T-cell (primary cell): ENCODE results near the gene TNNT1. TPM values are rescaled to one million over a fixed set of nuclear protein-coding genes. Genes with fewer than 3 reads are reported as not detected.
A peak's percentile ranks its signal among the peaks of the same experiment; 100 is the strongest.

ENCODE experiments used
- ATAC-seq, 4 experiments: fragments of 200-7000 bp in 3 of 4; fragments of 150-1000 bp in 1 of 4; cut with Tn5 transposase; replicated peaks in 1 of 4; 1 replicate in 3 of 4; 2 replicates in 1 of 4; pipeline ENCODE4 v1.10.0; 2021; ENCODE audit warnings: moderate library complexity in 3 of 4, mild to moderate bottlenecking in 2 of 4, moderate number of reproducible peaks in 1 of 4
- CTCF ChIA-PET, 2 donors: fragments of 300-600 bp; sonication (Branson Sonifier 250); formaldehyde crosslinking; loops; one replicate each; lab custom pipeline; 2022; ENCODE audit warnings: antibody characterized with exemption in 2 of 2; lab: Charles Lee
- POLR2A ChIA-PET, 2 donors: fragments of 300-600 bp; sonication (Branson Sonifier 250); formaldehyde crosslinking; loops; one replicate each; lab custom pipeline; 2022; ENCODE audit warnings: antibody characterized with exemption in 2 of 2; lab: Charles Lee
- DNase-seq, 35 experiments: peaks; one replicate each; pipeline versions ENCODE4 v3.0.0 to v3.0.0-alpha.2; 2013 to 2023
- H3K27ac ChIP-seq: one replicate; pipeline ENCODE4 v1.5.1; 2013; ENCODE audit warnings: low read length
- H3K27me3 ChIP-seq, 2 experiments: replicated peaks in 1 of 2; 1 replicate in 1 of 2; 2 replicates in 1 of 2; pipeline versions ENCODE4 v1.6.1 to v1.7.0; 2013; ENCODE audit warnings: low read length in 1 of 2, mixed read lengths in 1 of 2; ENCODE audit not compliant: control insufficient read depth in 2 of 2, insufficient read depth in 2 of 2; ENCODE audit errors: extremely low read depth in 1 of 2
- H3K36me3 ChIP-seq, 2 donors: 1 replicate in 1 of 2; 2 replicates in 1 of 2; pipeline versions ENCODE4 v1.6.1 to v1.7.0; 2013; ENCODE audit warnings: low read length in 1 of 2; ENCODE audit not compliant: control insufficient read depth in 2 of 2, insufficient read depth in 1 of 2; ENCODE audit errors: extremely low read depth in 1 of 2
- H3K4me1 ChIP-seq, 2 experiments: 1 replicate in 1 of 2; 2 replicates in 1 of 2; pipeline versions ENCODE4 v1.6.1 to v1.7.0; 2013; ENCODE audit warnings: low read length in 2 of 2, mixed read lengths in 1 of 2; ENCODE audit not compliant: insufficient read depth in 2 of 2, control insufficient read depth in 1 of 2; ENCODE audit errors: extremely low read depth in 1 of 2
- H3K4me3 ChIP-seq, 2 donors: 1 replicate in 1 of 2; 2 replicates in 1 of 2; pipeline versions ENCODE4 v1.5.1 to v1.7.0; 2013; ENCODE audit warnings: mild to moderate bottlenecking in 2 of 2, low read length in 1 of 2, moderate library complexity in 1 of 2; ENCODE audit not compliant: control insufficient read depth in 1 of 2; ENCODE audit errors: extremely low read depth in 1 of 2
- H3K9me3 ChIP-seq: 2 replicates; pipeline ENCODE4 v1.7.0; 2013
- H3K27ac Mint-ChIP-seq, 2 donors: one replicate each; pipeline ENCODE4 v1.8.0; 2020 to 2021; ENCODE audit warnings: mild to moderate bottlenecking in 2 of 2, mixed read lengths in 2 of 2
- H3K27me3 Mint-ChIP-seq, 2 donors: one replicate each; pipeline ENCODE4 v1.8.0; 2021 to 2022; ENCODE audit warnings: mixed read lengths in 2 of 2
- H3K36me3 Mint-ChIP-seq: one replicate; pipeline ENCODE4 v1.8.0; 2021; ENCODE audit warnings: mixed read lengths
- H3K4me1 Mint-ChIP-seq, 3 donors: one replicate each; pipeline ENCODE4 v1.8.0; 2020 to 2022; ENCODE audit warnings: mixed read lengths in 3 of 3, mild to moderate bottlenecking in 1 of 3
- H3K4me3 Mint-ChIP-seq, 3 donors: one replicate each; pipeline ENCODE4 v1.8.0; 2020 to 2022; ENCODE audit warnings: mild to moderate bottlenecking in 3 of 3, mixed read lengths in 3 of 3, moderate library complexity in 3 of 3
- H3K9me3 Mint-ChIP-seq, 3 donors: one replicate each; pipeline ENCODE4 v1.8.0; 2020 to 2022; ENCODE audit warnings: mixed read lengths in 3 of 3
- WGBS: methylation state at CpG from one replicate; pipeline ENCODE4 v1.1.5; 2013; ENCODE audit warnings: missing lambda C conversion rate; ENCODE audit not compliant: insufficient coverage; 5-methylcytosine and 5-hydroxymethylcytosine counted together
- total RNA-seq, 35 experiments: library from RNA in 6 of 35; stranded (reverse) in 6 of 35; fragments of 120-200 nt in 1 of 35; gene quantifications; one replicate each; pipeline versions ENCODE4 v1.2.1 to v1.2.4 and lab custom pipeline; 2013 to 2026

TNNT1 gene
- total RNA-seq, 5 donors from 2014 or later (not counting 1 experiment from before 2014, with no cell fraction given), result 0.36 to 0.76 TPM; not detected in 3

DNA sequence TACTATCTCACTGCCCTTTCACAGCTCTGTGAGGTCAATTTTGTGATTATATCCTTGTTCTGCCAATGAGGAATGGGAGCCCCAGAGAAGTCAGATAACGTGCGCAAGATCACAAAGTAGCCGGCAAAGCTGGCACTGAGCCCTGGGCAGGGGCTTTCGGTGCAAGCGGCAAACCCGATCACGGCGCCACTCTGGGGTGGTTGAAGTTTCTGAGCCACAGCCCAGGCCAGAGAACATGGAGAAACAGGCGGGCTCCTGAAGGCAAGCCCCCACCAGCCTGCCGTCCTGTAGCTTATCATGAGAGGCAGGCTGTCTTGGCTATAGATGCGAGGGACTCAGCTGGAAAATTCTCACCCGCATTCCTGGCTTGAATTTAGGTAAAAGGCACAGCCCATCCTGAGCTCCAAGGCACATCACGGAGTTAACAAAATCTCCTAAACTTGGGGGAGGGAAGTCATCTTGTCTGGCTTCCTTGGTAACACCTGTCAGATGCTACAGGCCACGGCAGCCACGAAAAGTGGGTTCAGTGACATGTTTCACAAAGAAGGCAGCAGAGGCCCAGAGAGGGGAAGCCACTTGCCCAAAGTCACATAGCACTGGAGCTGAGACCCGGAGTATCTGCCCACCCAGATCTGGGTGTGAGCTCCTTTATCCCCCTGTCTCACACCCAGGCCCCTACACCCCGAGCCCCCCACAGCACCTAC lies 12.5 kb downstream of the TNNT1 start:
- Histone ChIP-seq H3K9me3 (no peaks in the 10 kb centered on the region), H3K4me3 (no peak overlapping the region), H3K27ac (no peak overlapping the region), H3K4me1 (peaks cover 0 to 6% of the 10 kb centered on the region in 2 experiments), H3K27me3 (peaks cover 2 to 84% of the 10 kb centered on the region in 2 experiments), H3K36me3 (no peaks in the 10 kb centered on the region)
- H3K27me3 Mint-ChIP-seq, result peaks cover 18 to 59% of the 10 kb centered on the region in 2 donors
- DNase-seq (no peak), ATAC-seq (no peak)
- WGBS, result 77% methylated on average over 16 of the region's 17 CpGs
- POLR2A ChIA-PET, result no interaction called here
- no peak overlapping the region for H3K4me3 Mint-ChIP-seq
- no peaks in the 10 kb centered on the region for H3K36me3 Mint-ChIP-seq
- H3K27ac Mint-ChIP-seq, result no peak overlapping the region
- CTCF ChIA-PET, result interaction anchor here in 1 of 2 donors (0.6 kb wide), 1 partner anchor 1032 kb away, joined by 5 read pairs; no protein-coding TSS in a partner anchor
- H3K9me3 Mint-ChIP-seq, result no peaks in the 10 kb centered on the region
- H3K4me1 Mint-ChIP-seq, result peaks cover 3 to 6% (median 3%) of the 10 kb centered on the region in 3 donors

DNA sequence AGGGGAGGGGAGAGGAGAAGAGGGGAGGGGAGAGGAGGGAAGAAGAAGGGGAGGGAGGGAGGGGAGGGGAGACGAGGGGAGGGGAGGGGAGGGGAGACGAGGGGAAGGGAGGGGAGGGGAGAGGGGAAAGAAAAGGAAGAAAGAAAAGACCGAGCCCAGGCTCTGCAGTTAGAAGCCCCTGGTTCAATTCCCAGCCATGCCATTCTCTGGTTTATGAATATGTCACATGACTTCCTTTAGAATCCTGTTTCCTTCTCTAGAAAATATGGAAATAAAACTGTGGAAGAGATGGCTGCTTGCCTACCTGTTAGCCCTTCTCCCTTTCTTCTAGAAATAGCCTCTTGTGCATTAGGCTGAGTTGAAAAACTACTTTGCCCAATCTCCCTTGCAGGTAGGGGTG lies 14.3 kb downstream of the TNNT1 start:
- no peak overlapping the region for H3K27ac Mint-ChIP-seq
- ATAC-seq, result no peak
- Histone ChIP-seq H3K9me3 (no peaks in the 10 kb centered on the region), H3K4me1 (no peaks in the 10 kb centered on the region), H3K4me3 (no peak overlapping the region), H3K27me3 (peaks cover 2 to 78% of the 10 kb centered on the region in 2 experiments), H3K27ac (no peak overlapping the region), H3K36me3 (no peaks in the 10 kb centered on the region)
- peaks cover 25 to 58% of the 10 kb centered on the region in 2 donors for H3K27me3 Mint-ChIP-seq
- no peaks in the 10 kb centered on the region for H3K4me1 Mint-ChIP-seq
- ChIA-PET CTCF (interaction anchor here in 1 of 2 donors (0.7 kb wide), 1 partner anchor 503 kb away, joined by 4 read pairs; no protein-coding TSS in a partner anchor), POLR2A (no interaction called here)
- H3K9me3 Mint-ChIP-seq, result no peaks in the 10 kb centered on the region
- no peak overlapping the region for H3K4me3 Mint-ChIP-seq
- WGBS, result no CpG with 5 or more reads among the region's 3 CpGs
- no peak for DNase-seq
- H3K36me3 Mint-ChIP-seq, result no peaks in the 10 kb centered on the region

DNA sequence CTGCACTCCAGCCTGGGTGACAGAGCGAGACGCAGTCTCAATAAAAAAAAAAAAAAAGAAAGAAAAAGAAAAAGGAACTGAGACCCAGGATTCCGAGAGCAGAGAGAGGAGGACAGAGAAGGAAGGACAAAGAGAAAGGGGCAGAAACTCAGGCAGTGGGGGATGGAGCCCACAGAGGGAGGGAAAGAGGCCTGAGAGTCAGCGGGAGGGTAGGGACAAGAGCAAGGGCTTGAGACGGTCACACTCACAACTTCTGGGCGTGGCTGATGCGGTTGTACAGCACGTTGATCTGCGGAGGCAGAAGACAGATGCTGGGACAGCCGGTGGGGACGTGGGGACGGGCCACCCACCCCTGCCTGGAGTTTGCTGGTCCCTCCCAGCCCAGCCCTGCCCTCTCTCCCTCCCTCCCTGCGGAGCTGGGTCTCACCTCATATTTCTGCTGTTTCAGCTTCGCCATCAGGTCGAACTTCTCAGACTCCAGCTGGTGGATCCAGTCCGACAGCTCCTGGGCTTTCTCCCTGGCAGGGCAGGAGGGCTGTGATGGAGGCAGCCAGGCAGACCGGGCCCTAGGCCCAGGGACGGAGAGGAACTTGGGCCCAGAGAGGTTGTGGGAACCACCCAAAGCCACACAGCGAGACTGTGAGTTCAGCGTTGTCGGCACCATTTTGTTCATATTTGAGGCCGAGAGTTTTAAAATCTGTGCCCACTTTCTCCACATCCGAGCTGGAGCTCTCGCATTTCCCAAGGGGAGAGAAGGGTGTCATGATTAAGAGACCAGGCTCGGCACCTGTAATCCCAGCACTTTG lies 15.2 kb downstream of the TNNT1 start:
- H3K4me3 ChIP-seq, result no peak overlapping the region
- ChIA-PET CTCF (interaction anchor here in 1 of 2 donors (0.6 kb wide), 1 partner anchor 1479 kb away, joined by 3 read pairs; no protein-coding TSS in a partner anchor), POLR2A (interaction anchor here in 1 of 2 donors (0.6 kb wide), 1 partner anchor 257 kb away, joined by 3 read pairs; no protein-coding TSS in a partner anchor)
- H3K27me3 ChIP-seq, result peaks cover 2 to 80% of the 10 kb centered on the region in 2 experiments
- Mint-ChIP-seq H3K27me3 (peaks cover 33 to 61% of the 10 kb centered on the region in 2 donors), H3K4me1 (no peaks in the 10 kb centered on the region), H3K27ac (no peak overlapping the region), H3K9me3 (no peaks in the 10 kb centered on the region), H3K4me3 (no peak overlapping the region), H3K36me3 (no peaks in the 10 kb centered on the region)
- WGBS, result 84% methylated on average over 13 of the region's 25 CpGs
- H3K4me1 ChIP-seq, result no peaks in the 10 kb centered on the region
- no peaks in the 10 kb centered on the region for H3K9me3 ChIP-seq
- no peak for DNase-seq
- H3K36me3 ChIP-seq, result no peaks in the 10 kb centered on the region
- no peak for ATAC-seq
- no peak overlapping the region for H3K27ac ChIP-seq

DNA sequence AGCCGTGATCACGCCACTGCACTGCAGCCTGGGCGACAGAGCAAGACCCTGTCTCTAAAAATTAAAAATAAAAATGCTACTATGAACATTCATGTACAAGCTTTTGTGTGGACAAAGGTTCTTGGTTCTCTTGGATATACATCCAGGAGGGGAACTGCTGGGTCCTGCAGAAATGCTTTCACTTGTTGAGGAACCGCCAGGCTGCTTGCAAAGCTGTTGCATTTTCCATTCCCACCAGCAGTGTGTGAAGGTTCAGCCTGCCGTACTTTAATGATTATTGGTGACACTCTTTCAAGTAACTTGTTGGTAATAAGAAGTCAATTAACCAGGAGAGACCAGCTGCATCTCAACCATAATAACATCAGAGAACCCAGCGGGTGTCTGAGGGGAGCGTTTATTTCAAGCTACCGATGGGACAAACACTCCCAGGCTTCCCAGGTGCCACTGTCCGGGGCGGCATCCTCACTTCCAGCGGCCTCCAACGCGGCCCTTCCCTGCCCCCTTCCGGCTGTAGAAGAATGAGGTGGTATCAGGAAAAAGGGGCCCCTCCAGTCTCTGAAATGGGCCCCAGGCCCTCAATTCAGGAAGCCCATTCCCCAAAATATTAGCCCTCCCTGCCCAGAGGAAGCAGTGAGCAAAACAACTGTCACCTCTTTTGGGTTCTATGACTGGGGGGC lies 16.4 kb downstream of the TNNT1 start:
- Mint-ChIP-seq H3K9me3 (no peaks in the 10 kb centered on the region), H3K27me3 (peaks cover 35 to 63% of the 10 kb centered on the region in 2 donors), H3K36me3 (no peaks in the 10 kb centered on the region), H3K27ac (no peak overlapping the region), H3K4me3 (no peak overlapping the region), H3K4me1 (no peaks in the 10 kb centered on the region)
- H3K27me3 ChIP-seq, result peaks cover 2 to 68% of the 10 kb centered on the region in 2 experiments
- H3K9me3 ChIP-seq, result no peaks in the 10 kb centered on the region
- 40% methylated on average over 1 of the region's 14 CpGs for WGBS
- no peak for DNase-seq
- ChIA-PET CTCF (interaction anchor here in 1 of 2 donors (0.6 to 0.7 kb wide), 3 partner anchors 9 to 486 kb away, joined by 3 to 5 read pairs (median 4); no protein-coding TSS in a partner anchor), POLR2A (no interaction called here)
- ATAC-seq, result no peak
- H3K4me3 ChIP-seq, result no peak overlapping the region
- H3K27ac ChIP-seq, result no peak overlapping the region
- no peaks in the 10 kb centered on the region for H3K36me3 ChIP-seq
- no peaks in the 10 kb centered on the region for H3K4me1 ChIP-seq

DNA sequence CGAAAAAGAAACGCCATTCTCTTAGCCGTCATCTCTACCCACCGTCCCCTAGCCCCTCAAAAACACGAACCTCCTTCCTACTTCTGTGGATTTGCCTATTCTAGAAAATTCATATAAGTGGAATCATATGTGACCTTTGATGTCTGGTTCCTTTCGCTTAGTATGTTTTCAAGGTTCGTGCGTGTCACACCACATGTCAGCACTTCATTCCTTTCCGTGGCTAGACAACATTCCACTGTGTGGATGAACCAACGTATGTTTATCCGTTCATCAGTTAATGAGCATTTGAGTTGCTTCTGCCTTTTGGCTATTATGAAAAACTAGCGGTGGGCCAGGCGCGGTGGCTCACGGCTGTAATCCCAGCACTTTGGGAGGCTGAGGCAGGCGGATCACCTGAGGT lies 17.6 kb downstream of the TNNT1 start:
- ChIA-PET POLR2A (no interaction called here), CTCF (no interaction called here)
- DNase-seq (no peak), ATAC-seq (no peak)
- Histone ChIP-seq H3K4me3 (no peak overlapping the region), H3K4me1 (no peaks in the 10 kb centered on the region), H3K27me3 (peaks cover 2 to 56% of the 10 kb centered on the region in 2 experiments), H3K27ac (no peak overlapping the region), H3K36me3 (no peaks in the 10 kb centered on the region), H3K9me3 (no peaks in the 10 kb centered on the region)
- H3K9me3 Mint-ChIP-seq, result no peaks in the 10 kb centered on the region
- no peaks in the 10 kb centered on the region for H3K4me1 Mint-ChIP-seq
- H3K36me3 Mint-ChIP-seq, result no peaks in the 10 kb centered on the region
- peaks cover 42 to 67% of the 10 kb centered on the region in 2 donors for H3K27me3 Mint-ChIP-seq
- WGBS, result 96% methylated on average over 10 of the region's 16 CpGs
- no peak overlapping the region for H3K27ac Mint-ChIP-seq
- H3K4me3 Mint-ChIP-seq, result no peak overlapping the region

DNA sequence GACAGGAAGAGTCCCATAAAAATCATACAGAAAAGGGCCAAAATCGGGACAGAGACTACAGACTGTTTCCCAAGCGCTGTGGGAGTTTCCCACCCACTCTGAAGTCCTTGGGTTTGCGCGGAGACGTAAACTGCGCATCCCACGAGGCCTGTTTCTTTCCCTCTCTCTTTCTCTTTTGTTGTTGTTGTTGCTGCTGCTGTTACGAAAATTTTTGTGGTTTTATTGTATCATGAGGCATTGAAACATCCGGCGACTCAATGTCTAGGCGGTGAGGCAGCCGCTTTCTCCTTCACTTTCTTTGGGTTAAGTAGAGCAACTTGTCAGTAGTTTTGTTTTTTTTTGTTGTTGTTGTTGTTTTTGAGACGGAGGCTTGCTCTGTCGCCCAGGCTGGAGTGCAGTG lies 30.0 kb downstream of the TNNT1 start:
- Histone ChIP-seq H3K9me3 (no peaks in the 10 kb centered on the region), H3K27me3 (peaks cover 2 to 8% of the 10 kb centered on the region in 2 experiments), H3K4me3 (no peak overlapping the region), H3K4me1 (peaks cover 12 to 41% of the 10 kb centered on the region in 2 experiments), H3K27ac (no peak overlapping the region), H3K36me3 (no peaks in the 10 kb centered on the region)
- WGBS, result 38% methylated on average over 8 of the region's 14 CpGs
- POLR2A ChIA-PET, result no interaction called here
- peak in 3 of 35 experiments; percentile 4 to 42 (median 6) for DNase-seq
- no peaks in the 10 kb centered on the region for H3K9me3 Mint-ChIP-seq
- no peaks in the 10 kb centered on the region for H3K36me3 Mint-ChIP-seq
- H3K4me3 Mint-ChIP-seq, result peak overlapping the region; percentile 95 to 97 (median 96)
- H3K27me3 Mint-ChIP-seq, result peaks cover 12 to 15% of the 10 kb centered on the region in 2 donors
- no peak for ATAC-seq
- peak overlapping the region; percentile 53 to 75 for H3K27ac Mint-ChIP-seq
- CTCF ChIA-PET, result interaction anchor here in 1 of 2 donors (0.6 kb wide), 1 partner anchor 486 kb away, joined by 3 read pairs; no protein-coding TSS in a partner anchor
- peaks cover 30 to 42% (median 41%) of the 10 kb centered on the region in 3 donors for H3K4me1 Mint-ChIP-seq
